Fibroblast of the conjunctiva (primary cell): ENCODE measurements around the gene DDX4.
"Not testable (repeated sequence)": the region's sequence is repeated elsewhere in the genome, so short reads cannot be mapped to it uniquely, and the experiment has no call there.

ENCODE experiments used
- DNase-seq: peaks from one replicate; pipeline ENCODE4 v3.0.0-alpha.2; 2010; ENCODE audit warnings: low read depth

DDX4 gene

DNA sequence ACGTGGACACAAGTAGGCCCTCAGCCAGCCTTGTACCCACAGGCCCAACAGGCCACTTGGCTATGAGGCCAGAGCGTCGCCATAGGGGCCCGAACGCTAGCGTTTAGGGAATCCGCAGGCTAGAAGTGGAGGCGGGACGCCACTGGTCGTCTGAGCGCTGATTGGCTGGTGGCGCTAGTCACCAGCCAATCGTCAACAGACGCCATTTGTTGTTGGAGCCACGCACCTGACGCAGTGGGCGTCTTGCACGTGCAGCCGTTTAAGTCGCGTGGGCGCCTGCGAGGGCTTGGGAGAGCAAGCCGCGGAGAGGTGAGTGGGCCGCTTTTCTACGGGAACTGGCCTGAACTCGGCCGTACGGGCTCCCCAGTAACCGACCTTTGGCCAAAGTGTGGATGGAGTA is at the start of gene DDX4:
DDX4 (plus strand) TSS at position 269 of the 400 bp plus-strand sequence. CDS start 903 bp downstream, outside the sequence.
- DNase-seq, result no peak

DNA sequence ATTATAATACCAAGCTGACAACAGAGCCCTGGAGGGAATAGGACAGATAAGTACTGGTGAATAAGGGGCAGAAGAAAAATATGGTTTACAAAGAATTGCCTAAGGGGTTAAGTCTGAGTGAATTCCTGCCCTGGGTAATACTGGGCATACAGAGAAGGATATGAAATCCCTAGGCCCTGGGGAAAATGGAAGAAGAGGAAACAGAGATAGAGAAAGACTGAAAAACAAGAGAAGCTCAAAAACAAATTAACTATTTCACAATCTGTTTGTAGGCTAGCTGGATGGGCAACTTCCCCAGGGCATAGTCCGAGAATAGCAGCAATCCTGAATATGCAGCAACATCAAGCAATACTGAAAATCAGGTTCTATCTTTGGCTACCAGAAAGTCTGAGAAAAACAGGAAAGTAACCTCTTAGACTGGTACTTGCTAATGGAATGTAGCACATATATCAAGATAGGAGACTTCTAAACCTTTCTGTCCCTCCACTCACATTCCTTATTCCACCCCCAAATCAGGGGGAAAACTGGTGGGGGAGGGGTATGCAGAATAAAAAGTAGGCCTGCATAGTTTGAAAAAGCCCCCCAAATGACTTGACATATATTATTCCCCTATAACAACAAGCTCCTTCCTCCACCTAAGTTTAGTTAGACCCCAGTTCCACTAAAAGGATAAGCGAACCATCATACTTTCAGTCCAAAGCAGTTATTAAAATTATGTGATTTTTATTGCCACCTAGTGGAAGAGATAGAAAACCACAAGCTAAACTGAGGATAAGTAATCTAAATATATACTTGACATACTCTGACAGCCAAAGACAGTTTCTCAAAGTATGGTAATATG is 46.4 kb upstream of the DDX4 start:
- DNase-seq, result peak; percentile 59

DNA sequence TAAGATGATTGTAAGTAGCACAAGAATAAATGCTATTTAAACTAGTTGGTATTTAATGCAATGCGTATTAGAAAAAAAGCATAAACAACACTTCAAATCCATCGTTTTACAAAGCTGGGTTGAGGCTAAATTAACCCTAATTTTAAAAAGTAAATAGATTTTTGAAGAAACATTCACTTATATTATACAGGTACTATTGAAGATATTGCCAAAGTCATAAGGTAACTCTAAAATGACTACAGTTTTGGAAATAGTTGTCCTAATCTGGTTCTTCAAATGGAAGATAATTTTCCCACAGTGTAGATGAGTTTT is 45.8 kb upstream of the DDX4 start:
- DNase-seq, result no peak

DNA sequence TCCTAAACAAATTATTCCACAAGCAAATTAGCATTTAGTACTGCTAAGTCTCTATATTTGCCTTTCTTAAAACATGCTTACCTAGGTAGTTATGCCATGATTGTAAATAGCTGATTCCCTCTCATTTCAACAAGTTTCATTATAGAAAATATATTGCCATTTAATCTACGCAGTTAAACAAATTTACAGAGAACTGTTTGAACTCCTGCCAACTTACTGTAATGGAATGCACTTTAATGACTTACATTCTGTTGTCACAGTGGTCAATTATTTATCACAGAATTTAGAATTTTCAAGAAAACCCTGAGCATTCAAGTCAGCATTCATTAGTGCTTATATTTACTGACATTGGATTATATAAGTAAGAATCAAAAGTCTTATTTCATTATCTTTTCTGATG is 45.4 kb upstream of the DDX4 start:
- no peak for DNase-seq

DNA sequence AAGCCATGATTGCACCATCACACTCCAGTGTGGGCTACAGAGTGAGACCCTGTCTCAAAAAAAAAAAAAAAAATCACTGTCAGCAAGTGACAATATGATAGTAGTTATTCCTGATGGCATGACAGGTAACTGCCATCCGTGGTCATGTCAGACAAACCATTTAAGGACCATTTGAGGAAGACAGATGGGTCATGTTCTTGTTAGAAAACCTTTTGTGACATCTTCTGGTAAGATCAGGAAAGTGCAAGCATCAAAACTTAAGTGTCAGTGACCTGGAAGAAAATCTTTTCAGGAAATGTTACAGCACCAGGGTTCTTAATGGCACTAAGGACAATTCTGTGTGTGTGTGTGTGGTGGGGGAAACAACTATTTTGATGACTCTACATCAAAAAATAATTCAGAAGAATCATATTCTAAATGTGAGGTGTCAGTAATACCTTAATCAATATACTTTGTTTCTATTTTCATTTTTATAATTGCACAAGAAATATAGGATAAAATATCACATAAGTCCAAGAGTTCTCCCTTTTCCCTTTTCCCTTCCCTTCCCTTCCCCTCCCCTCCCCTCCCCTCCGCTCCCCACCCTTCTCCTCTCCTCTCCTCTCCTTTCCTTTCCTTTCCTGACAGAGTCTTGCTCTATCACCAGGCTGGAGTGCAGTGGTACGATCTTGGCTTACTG is 43.6 kb upstream of the DDX4 start:
- DNase-seq, result peak; percentile 44

DNA sequence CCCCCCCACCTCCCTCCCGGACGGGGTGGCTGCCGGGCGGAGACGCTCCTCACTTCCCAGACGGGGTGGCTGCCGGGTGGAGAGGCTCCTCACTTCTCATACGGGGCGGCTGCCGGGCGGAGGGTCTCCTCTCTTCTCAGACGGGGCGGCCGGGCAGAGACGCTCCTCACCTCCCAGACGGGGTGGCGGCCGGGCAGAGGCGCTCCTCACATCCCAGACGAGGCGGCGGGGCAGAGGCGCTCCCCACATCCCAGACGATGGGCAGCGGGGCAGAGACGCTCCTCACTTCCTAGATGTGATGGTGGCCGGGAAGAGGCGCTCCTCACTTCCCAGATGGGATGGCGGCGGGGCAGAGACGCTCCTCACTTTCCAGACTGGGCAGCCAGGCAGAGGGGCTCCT is 41.2 kb upstream of the DDX4 start:
- DNase-seq, result not testable (repeated sequence)

DNA sequence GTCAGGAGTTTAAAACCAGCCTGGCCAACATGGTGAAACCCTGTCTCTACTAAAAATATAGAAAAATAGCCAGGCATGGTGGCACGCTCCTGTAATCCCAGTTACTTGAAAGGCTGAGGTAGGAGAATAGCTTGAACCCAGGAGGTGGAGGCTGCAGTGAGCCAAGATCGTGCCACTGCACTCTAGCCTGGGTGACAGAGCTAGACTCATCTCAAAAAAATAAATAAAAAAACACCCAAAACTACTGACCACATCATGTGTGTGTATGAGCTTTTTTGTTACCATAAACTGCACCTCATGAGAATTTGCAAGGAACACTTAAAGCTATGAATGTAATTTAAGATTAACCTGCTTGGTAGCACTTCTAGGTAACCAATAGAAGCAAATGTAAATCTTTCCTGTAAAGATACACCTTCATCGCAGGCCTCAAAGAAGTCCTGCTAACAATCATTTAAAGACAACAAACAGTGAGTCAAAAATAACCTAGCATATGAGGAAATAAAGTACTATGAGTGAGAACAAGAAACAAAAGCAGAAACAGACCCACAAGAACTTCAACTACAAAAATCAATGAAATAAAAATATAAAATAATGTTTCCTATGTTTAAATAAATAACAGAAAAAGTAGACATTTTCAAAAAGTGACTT is 38.7 kb upstream of the DDX4 start:
- no peak for DNase-seq

DNA sequence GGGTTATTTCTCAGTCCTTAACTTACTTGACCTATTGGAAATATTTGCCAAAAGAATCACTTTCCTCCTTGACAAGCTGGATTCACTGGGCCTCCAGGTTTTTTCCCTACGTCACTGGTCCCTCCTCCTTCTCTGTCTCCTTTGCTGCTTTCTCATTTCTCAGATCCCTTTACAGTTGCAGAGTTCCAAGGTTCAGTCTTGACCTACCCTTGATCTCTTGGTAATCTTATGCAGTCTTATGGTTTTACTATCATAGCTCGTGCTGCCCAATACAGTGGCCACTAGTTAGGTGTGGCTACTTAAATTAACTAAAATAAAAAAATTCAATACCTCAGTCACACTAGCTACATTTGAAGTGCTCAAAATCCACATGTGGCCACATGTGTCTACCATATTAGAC is 37.1 kb upstream of the DDX4 start:
- no peak for DNase-seq

DNA sequence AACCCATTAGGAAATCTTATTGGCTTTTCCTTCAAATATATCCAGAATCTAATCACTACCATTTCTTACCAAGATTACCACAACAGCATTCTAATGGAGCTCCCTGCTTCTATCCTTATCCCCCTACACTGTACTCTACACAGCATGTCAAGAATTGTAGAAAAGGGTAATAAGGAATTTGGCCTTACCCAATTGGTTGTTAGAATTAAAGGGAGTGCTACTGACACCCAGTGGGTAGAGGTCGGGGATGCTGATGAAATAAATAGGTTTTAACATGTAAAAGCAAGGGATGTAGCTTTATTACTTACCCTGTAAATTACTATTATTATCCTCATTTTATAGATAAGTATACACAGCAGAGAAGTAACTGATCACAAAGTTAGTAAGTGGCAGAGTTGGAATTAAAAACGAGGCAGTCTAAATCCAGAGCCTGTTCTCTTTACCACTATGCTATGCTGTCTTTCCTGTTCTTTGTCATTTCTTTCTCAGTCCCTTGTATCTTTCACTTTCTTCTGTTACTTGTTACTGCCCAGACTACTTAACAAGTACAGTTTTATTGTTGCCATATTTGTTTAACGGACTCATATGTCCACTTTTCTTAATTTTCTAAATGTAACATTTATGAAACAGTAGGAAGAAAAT is 36.3 kb upstream of the DDX4 start:
- no peak for DNase-seq

DNA sequence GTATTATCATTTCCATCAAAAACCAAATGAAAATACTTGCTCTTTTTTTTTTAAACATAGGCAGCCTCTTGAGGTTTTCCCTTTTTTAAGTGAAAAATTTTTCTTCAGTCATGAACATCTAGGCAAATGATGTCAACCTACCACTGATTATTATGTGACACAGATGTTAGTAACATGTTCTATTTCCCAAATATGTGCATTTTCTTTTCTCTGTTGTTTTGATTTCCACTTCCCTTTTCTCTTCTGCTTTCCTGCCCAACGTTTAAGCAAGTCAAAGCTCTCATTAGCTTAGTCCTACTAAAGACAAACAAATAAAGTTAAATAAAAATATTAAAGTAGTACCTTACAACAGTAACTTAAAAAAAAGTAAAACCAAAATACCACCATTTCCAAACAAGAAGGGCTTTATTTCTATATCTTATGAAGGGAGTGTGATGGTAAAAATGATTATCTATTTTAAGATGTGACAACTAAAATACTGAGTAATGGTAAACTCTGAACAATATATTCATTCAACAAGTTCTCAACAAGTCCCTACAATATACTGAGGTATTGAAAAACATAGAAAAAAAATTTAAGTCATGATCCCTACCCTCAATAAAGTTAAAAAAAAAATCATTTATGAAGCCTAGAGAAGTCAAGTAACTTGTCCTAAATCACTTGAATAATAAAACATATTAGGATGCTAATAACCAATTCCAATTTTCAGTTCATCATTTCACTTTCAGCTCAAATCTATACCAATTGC is 35.1 kb upstream of the DDX4 start:
- no peak for DNase-seq

DNA sequence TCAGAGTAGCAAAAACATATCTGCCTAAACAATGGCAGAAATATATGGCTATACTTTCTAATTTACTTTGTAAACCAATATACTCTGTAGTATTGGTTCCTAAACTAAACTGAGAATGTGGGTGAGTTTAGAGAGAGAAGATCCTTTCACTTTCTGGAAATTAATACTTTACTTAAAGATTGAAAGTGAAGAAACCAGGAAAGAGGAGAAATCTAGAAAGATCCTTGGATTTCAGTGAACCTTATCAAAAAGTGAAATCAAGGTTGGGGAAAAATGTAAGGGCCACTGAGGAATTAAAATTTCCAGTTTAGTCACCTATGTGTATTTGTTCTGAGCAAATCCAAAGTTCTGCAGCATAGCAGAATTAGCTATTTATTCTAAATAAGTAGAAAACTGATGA is 31.6 kb upstream of the DDX4 start:
- no peak for DNase-seq

DNA sequence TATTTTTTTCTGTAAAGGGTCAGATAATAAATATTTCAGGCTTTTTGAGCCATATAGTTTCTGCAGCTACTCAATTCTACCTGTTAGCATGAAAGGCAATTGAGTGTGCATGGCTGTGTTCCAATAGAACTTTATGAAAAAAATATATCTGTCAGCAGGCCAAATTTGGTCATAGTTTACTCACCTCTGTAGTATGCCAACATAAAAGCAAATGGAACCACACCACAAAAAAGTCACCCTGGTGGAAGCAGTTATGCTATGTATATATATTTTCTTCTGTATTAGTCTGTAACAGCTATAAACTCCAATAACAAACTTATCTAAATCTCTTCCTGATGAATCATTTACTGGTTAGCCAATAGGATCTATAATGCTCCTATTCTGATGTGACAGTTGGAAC is 29.1 kb upstream of the DDX4 start:
- DNase-seq, result no peak

DNA sequence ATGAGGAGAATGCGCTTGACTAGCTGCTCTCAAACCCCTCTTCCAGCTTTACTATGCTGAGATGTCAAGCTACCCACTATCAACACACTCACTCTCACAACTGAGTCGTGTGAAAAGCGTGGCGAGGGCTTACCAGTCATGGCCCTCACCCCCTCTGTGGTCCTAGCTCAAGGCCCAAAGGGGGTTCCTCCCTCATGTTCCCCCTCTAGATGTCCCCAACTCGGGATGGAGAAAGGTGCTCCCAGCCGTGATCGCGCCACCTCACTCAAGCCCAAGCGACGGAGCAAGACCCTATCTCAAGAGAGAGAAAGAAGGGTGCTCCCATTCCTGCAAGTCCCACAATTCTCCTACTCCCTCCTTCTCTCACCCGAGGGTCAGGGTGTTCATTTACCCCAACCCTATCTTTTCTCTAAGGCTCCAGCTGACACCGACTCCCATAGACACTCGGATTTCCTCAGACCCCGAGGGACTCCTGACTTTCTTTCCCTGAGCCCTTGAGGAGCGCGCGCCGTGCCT is 26.3 kb upstream of the DDX4 start:
- DNase-seq, result no peak

DNA sequence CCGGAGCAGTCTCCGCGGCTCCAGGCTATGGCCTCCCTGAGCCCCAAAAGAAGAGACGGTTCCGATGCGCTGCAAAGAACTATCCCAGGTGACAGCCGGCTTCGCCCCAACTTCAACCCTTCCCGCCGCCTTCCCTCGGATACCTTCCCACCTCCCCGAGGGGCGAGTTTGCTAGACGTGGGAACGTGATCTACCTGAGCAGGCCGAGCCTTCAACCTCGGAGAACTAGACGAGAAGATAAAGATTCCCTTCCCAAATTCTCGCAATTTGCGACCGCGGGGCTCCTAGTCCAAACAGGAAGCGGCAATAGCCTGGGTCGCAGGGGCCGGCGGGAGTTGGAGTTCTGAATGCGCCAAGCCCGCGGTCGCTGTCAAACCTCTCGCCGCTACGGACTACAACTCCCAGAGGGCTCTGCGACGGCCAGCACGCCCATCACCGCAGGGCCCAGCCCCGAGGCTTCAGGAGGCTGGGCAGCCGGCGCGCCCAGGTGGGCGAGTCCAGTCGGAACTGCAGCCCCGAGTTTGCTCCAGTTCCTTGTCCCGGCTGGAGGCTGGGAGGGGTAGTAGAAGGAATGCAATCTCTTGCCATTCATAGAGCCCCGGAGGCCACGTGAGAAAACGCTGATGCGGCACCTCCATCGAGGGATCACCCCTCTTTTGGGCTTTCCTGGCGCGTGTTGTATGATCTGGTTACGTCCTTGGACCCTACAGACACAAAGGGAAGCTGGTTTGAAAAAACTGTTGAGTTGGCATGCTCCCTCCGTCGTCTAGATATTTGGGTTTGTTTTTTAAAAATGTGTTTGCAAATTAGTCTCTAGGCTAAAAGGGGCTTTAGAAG is 25.6 kb upstream of the DDX4 start, which contains the start of gene SLC38A9:
SLC38A9 (minus strand) TSS at position 302 of the 837 bp plus-strand sequence. CDS start 14,366 bp downstream, outside the sequence.
- peak; percentile 90 for DNase-seq

DNA sequence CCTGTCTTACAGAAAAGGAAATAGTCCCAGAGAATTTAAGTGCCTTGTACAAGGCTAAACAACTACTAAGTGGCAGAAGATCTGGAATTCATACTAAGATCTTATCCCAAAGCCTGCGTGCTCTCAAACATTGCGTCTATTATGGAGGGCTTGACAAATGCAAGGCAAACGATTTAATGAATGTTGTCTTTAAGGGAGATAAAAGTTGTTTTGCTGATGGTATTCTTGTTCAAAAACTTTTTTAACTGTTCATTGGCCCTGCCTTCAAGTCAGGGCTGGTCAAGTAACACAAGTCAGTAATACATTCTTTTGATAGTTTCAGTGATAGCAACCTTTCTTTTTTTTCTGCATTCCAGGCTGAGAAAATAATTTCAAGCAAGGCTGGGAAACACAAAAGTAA is 24.0 kb upstream of the DDX4 start:
- DNase-seq, result no peak

DNA sequence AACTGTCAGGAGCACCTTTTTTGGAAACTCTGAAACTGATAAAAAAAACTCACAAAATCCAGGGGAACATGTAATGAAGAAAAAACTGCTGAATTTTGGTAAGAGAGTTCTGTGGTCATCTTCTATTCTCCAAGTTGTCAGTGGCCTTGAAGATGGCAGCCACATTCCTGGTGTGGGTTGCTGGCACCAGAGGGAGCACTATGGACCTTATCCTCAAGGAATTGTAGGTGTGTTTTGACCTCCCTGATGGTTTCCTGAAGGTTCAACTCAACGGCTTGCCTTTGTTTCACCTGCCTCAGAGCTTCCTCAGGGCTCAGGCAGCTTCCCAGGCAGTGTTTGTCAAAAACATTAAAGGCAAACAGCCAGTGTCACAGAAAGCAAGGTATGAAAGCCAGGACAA is 23.5 kb upstream of the DDX4 start:
- DNase-seq, result no peak

DNA sequence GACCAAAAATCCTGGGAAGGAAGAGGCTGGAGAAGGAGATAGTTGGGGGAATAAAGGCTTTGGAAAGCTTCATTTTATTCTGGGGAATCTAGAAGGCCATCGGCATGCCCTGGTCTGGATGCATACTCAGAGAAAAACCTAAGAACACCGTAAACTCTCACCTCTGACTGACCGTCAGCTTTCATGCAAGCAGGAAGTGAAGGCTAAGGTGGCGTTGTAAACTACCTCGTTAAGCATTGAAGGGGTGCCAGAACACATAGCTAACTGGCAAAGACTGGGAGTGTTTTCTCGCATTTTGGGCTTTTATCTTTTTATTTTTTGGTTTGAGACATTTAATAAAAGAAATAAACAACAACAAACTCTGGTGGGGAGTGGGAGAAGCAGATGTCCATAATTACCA is 23.1 kb upstream of the DDX4 start:
- DNase-seq, result no peak

DNA sequence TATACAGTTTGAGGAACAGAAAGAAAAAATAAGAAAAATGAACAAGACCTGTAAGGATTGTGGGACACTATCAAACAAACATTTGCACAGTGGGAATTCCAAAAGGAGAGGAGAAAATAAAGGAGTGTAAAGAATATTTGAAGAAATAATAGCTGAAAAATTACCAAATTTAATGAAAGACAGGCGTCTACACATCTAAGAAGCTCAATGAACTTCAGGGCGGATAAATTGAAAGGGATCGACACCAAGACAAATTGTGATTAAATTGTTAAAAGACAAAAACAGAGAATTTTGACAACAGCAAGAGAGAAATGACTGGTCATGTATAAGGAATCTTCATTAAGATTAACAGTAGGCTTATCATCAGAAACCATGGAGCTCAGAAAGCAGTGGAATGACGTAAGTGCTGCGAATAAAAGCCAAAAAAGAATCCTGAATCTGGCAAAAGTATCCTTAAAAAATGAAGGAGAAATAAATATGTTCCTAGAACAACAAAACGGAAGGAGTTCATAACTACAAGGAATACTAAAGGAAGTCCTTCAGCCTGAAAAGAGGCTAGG is 22.3 kb upstream of the DDX4 start:
- no peak for DNase-seq

DNA sequence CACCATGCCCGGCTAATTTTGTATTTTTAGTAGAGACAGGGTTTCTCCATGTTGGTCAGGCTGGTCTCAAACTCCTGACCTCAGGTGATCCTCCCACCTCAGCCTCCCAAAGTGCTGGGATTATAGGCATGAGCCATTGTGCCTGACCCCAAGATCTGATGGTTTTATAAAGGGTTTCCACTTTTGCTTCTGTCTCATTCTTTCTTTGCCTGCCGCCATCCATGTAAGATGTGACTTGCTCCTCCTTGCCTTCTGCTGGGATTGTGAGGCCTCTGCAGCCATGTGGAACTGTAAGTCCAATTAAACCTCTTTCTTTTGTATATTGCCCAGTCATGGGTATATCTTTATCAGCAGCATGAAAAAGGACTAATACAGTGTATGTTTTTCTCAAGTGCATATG is 18.8 kb upstream of the DDX4 start:
- not testable (repeated sequence) for DNase-seq

DNA sequence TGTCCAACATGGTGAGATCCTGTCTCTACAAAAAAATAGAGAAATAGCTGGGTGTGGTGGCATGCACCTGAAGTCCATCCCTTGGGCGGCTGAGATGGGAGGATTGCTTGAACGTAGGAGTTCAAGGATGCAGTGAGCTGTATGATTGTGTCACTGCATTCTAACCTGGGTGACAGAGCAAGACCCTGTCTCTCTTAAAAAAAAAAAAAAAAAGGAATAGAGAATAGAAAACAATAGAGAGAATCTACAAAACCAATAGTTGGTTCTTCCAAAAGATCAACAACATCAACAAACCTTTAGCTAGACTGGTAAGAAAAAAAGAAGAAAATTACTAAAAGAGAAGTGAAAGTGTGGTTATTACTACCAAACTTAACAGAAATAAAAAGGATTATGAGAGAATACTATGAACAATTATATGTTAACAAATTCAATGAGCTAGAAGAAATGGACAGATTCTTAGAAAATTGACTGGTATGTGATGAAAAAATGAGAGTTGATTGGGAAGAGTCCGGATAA is 17.6 kb upstream of the DDX4 start:
- no peak for DNase-seq
